ACC112 (cell line): ENCODE data around the gene EHBP1.
"Not testable (repeated sequence)": the region's sequence is repeated elsewhere in the genome, so short reads cannot be mapped to it uniquely, and the experiment has no call there.

Experiments
- H2AFZ ChIP-seq: fragments of 200-600 bp; sonication (generic); one replicate; pipeline ENCODE4 v1.6.0; 2017; ENCODE audit warnings: antibody characterized with exemption, low read length; ENCODE audit not compliant: unreplicated experiment
- H3K27ac ChIP-seq: fragments of 200-600 bp; sonication (generic); 2 replicates; pipeline ENCODE4 v1.5.1; 2014; ENCODE audit warnings: low read depth, mild to moderate bottlenecking, antibody characterized with exemption, low read length, moderate library complexity
- H3K27me3 ChIP-seq: fragments of 200-600 bp; sonication (generic); 2 replicates; pipeline ENCODE4 v1.6.1; 2014; ENCODE audit warnings: mild to moderate bottlenecking, antibody characterized with exemption, low read length, moderate library complexity, mixed read lengths; ENCODE audit not compliant: insufficient read depth
- H3K36me3 ChIP-seq: fragments of 200-600 bp; sonication (generic); 2 replicates; pipeline ENCODE4 v1.6.1; 2016; ENCODE audit warnings: mild to moderate bottlenecking, antibody characterized with exemption, low read length, moderate library complexity, mixed read lengths; ENCODE audit not compliant: insufficient read depth
- H3K4me1 ChIP-seq: fragments of 200-600 bp; sonication (generic); one replicate; pipeline ENCODE4 v1.6.1; 2016; ENCODE audit warnings: low read length, mixed read lengths; ENCODE audit not compliant: insufficient read depth, unreplicated experiment, control insufficient read depth
- H3K4me3 ChIP-seq: fragments of 200-600 bp; sonication (generic); 2 replicates; pipeline ENCODE4 v1.5.1; 2014; ENCODE audit warnings: mild to moderate bottlenecking, low read depth, low read length
- H3K79me2 ChIP-seq: fragments of 200-600 bp; sonication (generic); one replicate; pipeline ENCODE4 v1.6.0; 2016; ENCODE audit warnings: low read length; ENCODE audit not compliant: control insufficient read depth, unreplicated experiment, insufficient read depth

The EHBP1 gene

DNA sequence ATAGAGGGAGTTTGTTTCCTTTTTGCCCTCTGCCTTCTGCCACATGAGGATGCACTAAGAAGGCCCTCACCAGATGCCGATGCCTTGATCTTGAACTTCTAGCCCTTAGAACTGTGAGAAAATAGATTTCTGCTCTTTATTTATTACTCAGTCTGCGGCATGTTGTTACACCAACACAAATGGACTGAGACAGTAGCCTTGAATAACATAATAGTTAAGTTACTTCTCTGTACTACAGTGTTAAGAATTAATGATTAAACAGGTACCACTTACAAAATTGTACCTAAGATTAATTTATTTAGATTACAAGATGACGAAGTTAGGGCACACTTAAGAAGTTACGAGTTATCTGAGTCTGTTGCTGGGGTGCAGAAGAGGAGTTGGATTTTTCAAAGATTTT, 42.4 kb downstream of the EHBP1 start:
- no peak overlapping the region for H2AFZ ChIP-seq
- H3K4me3 ChIP-seq: no peak overlapping the region
- no peak overlapping the region for H3K27ac ChIP-seq
- H3K36me3 ChIP-seq: no peaks in the 10 kb centered on the region; the same call in 1 of the 2 replicates
- H3K4me1 ChIP-seq: no peaks in the 10 kb centered on the region
- peaks cover 37% of the 10 kb centered on the region for H3K79me2 ChIP-seq
- no peaks in the 10 kb centered on the region for H3K27me3 ChIP-seq

GRCh38 chr2:62749111-62749510, 43.6 kb downstream of the EHBP1 start:
- H2AFZ ChIP-seq, H3K4me3 ChIP-seq, H3K27me3 ChIP-seq, H3K4me1 ChIP-seq, H3K27ac ChIP-seq, H3K36me3 ChIP-seq: not testable (repeated sequence)
- H3K79me2 ChIP-seq: peaks cover 28% of the 10 kb centered on the region

- H3K27me3 ChIP-seq: no peaks in the 10 kb centered on the region
- no peak overlapping the region for H3K4me3 ChIP-seq
- peaks cover 38% of the 10 kb centered on the region for H3K79me2 ChIP-seq
- peaks cover 9% of the 10 kb centered on the region for H3K4me1 ChIP-seq
- no peak overlapping the region for H2AFZ ChIP-seq
- H3K27ac ChIP-seq: no peak overlapping the region
- 0 out of 2 replicates have a peak, but pooled peaks cover 3% of the 10 kb centered on the region for H3K36me3 ChIP-seq
These were observed 51.5 kb downstream of the EHBP1 start for GRCh38 chr2:62757029-62757428.

- H3K4me1 ChIP-seq: peaks cover 9% of the 10 kb centered on the region
- 0 out of 2 replicates have a peak, but pooled peaks cover 1% of the 10 kb centered on the region for H3K36me3 ChIP-seq
- no peak overlapping the region for H2AFZ ChIP-seq
- no peaks in the 10 kb centered on the region for H3K27me3 ChIP-seq
- H3K79me2 ChIP-seq: peaks cover 47% of the 10 kb centered on the region
- no peak overlapping the region for H3K4me3 ChIP-seq
- no peak overlapping the region for H3K27ac ChIP-seq
These were observed 54.5 kb downstream of the EHBP1 start for GRCh38 chr2:62760026-62760425.

GRCh38 chr2:62760555-62760954, 55.0 kb downstream of the EHBP1 start:
- H3K4me1 ChIP-seq: peaks cover 9% of the 10 kb centered on the region

DNA sequence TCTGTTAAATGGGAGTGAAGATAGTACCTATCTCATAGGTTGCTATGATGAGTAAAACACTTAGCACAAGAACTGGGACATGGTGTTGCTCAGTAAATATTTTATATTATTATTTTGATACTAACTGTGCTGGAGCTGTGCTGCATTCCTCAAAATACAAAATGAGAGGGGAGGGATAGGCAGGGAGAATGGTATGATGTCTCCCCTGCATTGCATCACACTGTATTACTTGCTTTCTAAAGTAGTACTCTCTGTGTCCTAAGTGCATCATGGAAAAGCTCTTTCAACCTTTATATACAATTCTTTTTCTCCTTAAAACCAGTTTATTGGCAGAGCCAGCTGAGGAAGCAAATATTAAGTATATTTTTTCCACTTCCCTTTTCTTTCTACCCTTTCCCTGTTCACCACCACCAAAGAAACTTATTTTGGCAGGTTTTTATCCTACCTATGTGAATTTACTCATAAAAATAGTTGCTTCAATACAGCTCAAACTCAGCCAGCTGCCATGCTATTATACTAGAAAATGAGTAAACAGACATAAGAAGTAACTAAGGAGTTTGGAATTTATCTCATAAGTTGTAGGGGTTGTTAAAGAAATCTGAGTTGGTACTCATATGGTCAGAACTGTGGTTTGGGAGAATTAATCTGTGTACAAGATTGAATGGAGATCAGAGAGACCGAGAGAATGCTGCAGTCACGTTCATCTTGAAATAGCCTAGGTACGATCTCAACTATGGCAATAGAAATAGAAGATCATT, 60.3 kb downstream of the EHBP1 start:
- H3K79me2 ChIP-seq: peaks cover 35% of the 10 kb centered on the region

More at GRCh38 chr2:62760555-62760954, 55.0 kb downstream of the EHBP1 start:
- Histone ChIP-seq H3K27me3 (no peaks in the 10 kb centered on the region), H3K36me3 (0 out of 2 replicates have a peak, but pooled peaks cover under 1% of the 10 kb centered on the region), H3K79me2 (peaks cover 42% of the 10 kb centered on the region), H3K4me3 (no peak overlapping the region), H3K27ac (no peak overlapping the region), H2AFZ (no peak overlapping the region)

GRCh38 chr2:62768615-62769014, 63.1 kb downstream of the EHBP1 start:
- Histone ChIP-seq H3K79me2 (peaks cover 9% of the 10 kb centered on the region), H3K27me3 (no peaks in the 10 kb centered on the region), H3K27ac (no peak overlapping the region), H3K36me3 (peaks cover 13% of the 10 kb centered on the region; the same call in 1 of the 2 replicates), H3K4me1 (peaks cover 12% of the 10 kb centered on the region), H2AFZ (no peak overlapping the region), H3K4me3 (no peak overlapping the region)

More for the DNA sequence above, 60.3 kb downstream of the EHBP1 start:
- H3K27me3 ChIP-seq: no peaks in the 10 kb centered on the region
- peaks cover 13% of the 10 kb centered on the region for H3K4me1 ChIP-seq
- H3K36me3 ChIP-seq: peaks cover 13% of the 10 kb centered on the region; the same call in 1 of the 2 replicates
- H3K4me3 ChIP-seq: no peak overlapping the region
- H2AFZ ChIP-seq: no peak overlapping the region
- H3K27ac ChIP-seq: no peak overlapping the region

- peaks cover 17% of the 10 kb centered on the region for H3K4me1 ChIP-seq
- peaks cover 12% of the 10 kb centered on the region; the same call in 1 of the 2 replicates for H3K36me3 ChIP-seq
- H3K79me2 ChIP-seq: peaks cover 9% of the 10 kb centered on the region
- no peak overlapping the region for H2AFZ ChIP-seq
- no peak overlapping the region for H3K27ac ChIP-seq
- no peak overlapping the region for H3K4me3 ChIP-seq
- no peaks in the 10 kb centered on the region for H3K27me3 ChIP-seq
These were observed 65.1 kb downstream of the EHBP1 start for GRCh38 chr2:62770629-62771028.

DNA sequence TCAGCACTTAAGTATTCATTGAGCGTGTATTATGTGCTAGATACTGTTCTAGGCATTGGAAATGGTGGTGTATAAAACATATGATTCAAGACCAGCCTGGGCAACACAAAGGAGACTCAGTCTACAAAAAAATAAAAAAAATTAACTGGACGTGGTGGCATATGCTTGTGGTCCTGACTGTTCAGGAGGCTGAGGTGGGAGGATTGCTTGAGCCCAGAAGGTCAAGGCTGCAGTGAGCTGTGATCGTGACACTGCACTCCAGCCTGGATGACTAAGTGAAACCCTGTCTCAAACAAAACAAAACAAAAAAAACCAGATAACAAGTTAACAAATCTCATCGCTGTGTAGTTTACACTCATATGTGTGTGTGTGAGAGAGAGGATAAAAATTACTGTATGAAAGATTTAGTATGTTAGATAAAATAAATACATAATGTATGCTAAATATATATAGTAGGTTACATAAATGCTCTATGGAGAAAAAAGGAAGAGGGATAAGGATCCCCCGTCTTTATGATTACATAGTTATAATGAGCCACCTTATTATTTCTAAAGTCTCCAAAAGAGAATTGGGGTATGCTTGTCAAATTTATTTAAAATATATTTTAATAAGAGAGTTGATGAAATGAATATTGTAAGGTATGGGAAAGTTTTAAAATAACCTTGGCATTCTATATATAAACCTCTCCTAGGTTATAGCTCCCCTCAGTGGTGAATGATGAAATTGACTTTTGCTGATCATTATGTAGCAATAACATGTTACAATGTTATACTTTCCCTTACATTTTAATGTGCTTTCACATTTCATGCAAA, 69.2 kb downstream of the EHBP1 start:
- H3K27me3 ChIP-seq: no peaks in the 10 kb centered on the region
- peaks cover 5% of the 10 kb centered on the region for H3K79me2 ChIP-seq
- peaks cover 5% of the 10 kb centered on the region for H3K4me1 ChIP-seq
- H3K4me3 ChIP-seq: no peak overlapping the region
- peak overlapping the region; percentile 43 for H3K27ac ChIP-seq
- H2AFZ ChIP-seq: no peak overlapping the region
- H3K36me3 ChIP-seq: 0 out of 2 replicates have a peak, but pooled peaks cover 3% of the 10 kb centered on the region

DNA sequence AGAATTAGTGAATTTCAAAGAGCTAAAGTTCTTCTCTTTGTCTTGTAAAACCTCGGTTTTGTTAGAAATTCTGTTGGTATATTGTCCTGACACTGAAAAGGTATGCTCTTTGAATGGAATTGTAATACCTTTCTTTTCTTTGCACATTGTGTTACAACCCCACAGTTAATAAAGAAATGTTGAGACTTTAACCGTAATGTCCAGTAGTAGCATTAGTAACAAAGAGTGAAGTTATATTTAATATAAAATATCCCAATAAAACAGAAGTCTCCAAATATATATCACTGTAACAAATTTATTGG, 69.8 kb downstream of the EHBP1 start:
- H3K4me3 ChIP-seq: no peak overlapping the region
- H3K79me2 ChIP-seq: peaks cover 5% of the 10 kb centered on the region
- no peak overlapping the region for H2AFZ ChIP-seq
- peak overlapping the region; percentile 43; the same call in 1 of the 2 replicates for H3K27ac ChIP-seq
- H3K4me1 ChIP-seq: peaks cover 5% of the 10 kb centered on the region
- no peaks in the 10 kb centered on the region for H3K27me3 ChIP-seq
- 0 out of 2 replicates have a peak, but pooled peaks cover 2% of the 10 kb centered on the region for H3K36me3 ChIP-seq
